DND-41 (cell line): Measurements from ENCODE around the gene TTC39B.

Source experiments
- CTCF ChIP-seq: IDR thresholded peaks from 2 replicates; pipeline ENCODE4 v1.5.1; 2012; ENCODE audit warnings: borderline replicate concordance, low read length, moderate library complexity, mild to moderate bottlenecking; ENCODE audit not compliant: poor library complexity, severe bottlenecking; ENCODE audit errors: extremely low read depth
- EZH2 ChIP-seq: IDR thresholded peaks from 3 replicates; pipeline ENCODE4 v1.6.1; 2012; ENCODE audit warnings: borderline replicate concordance, low read depth, mild to moderate bottlenecking, moderate library complexity, low read length, inconsistent platforms; ENCODE audit not compliant: severe bottlenecking

- no peak for TF ChIP-seq CTCF
- no peak for TF ChIP-seq EZH2
These were observed 87.5 kb downstream of the TTC39B start for GRCh38 chr9:15219546-15219945.
